Coronary artery (tissue), 2 donors: ENCODE data around the gene SPATA13.

ENCODE experiments used
- DNase-seq: peaks from one replicate; pipeline ENCODE4 v3.0.0-alpha.2; 2017; ENCODE audit warnings: low spot score
- H3K27ac ChIP-seq, 2 donors: fragments of 200-600 bp; sonication (generic); one replicate each; pipeline ENCODE4 v1.5.1; 2016 to 2019
- H3K4me3 ChIP-seq: fragments of 200-600 bp; sonication (generic); 2 replicates; pipeline ENCODE4 v1.5.1; 2016; ENCODE audit warnings: mild to moderate bottlenecking, moderate library complexity
- CTCF ChIP-seq: fragments of 200-600 bp; sonication (generic); IDR thresholded peaks from one replicate; pipeline ENCODE4 v1.5.1; 2019; ENCODE audit warnings: antibody characterized with exemption

Gene SPATA13

GRCh38 chr13:24147570-24147963 lies 13.0 kb upstream of the SPATA13 start:
- H3K4me3 ChIP-seq: no peak overlapping the region
- no peak overlapping the region for H3K27ac ChIP-seq
- no peak for TF ChIP-seq CTCF
- no peak for DNase-seq

DNA sequence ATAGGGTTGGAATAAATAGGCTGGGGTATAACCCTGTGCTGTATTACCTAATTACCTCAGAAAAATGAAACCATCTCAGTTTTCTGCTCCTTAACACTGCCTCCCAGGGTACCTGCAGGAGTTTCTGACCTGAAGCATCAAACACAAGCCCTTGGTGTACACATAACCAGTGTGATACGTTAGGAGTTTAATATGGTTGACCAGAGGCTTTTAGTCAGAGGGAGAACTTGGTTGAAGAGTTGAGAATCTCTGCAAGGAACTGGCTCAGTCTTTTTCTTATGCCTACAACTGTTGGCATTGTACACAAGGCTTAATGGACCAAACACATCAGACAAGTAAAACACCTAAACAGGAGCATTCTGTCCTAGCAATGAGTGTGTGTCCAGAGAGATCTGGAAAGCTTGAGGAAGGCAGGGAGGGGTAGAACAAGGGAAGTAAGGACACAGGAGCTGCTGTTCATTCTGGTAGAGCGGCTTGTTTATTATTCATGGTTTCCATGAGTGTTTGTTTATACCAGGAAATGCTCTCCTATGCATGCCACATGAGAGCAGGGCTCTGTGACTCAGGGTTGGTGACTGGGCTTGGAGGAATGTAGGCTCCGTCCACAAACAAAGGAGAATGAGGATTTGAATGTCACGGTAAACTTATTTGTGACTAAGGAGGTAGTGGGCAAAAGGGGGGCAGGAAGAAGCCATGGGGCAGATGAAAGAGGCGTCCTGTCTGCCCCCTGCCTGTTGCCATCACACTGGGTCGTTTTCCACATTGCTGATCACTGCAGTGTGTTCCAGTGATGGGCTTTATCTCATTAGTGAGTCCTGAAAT lies 11.9 kb upstream of the SPATA13 start:
- no peak for DNase-seq
- Histone ChIP-seq H3K27ac (peak overlapping the region in 1 of 2 donors; percentile 37), H3K4me3 (no peak overlapping the region)
- TF ChIP-seq CTCF: no peak

DNA sequence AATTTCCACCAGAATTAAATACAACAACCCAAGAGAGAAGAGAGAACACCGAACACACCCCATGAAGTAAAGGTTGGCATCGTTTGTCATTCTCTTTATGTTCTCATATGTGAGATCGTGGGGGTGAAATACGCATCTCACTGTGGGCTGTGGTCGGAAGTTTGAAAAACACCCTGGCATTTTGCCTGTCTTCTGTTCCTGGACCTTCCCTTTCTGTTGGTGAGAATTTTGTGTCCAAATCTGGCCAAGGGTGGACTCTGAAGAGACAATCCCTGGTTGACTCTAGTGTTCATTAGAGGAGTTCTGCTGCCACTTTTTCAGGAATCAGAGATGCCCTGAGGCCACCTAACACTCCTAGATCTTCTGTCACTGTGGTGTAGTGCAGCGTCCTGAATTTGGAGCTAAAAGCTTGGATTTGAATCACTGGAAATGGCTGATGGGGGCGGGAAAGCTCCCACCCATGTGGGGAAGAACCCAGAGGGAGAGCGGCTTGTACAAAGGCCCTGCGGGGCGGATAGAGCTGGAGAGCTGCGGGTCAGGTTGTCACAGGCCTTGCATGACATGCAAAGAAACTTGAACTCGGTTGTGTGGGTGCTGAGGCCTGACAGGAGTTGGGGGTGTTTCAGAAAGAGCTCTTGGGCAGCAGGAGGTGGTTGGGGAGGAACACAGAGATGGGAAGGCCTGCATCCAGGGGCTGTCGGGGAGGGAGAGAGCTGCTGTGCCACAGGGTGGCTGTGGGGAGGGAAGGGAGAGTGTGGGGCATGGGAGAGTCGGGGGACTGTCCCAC lies 11.1 kb upstream of the SPATA13 start:
- no peak for TF ChIP-seq CTCF
- Histone ChIP-seq H3K27ac (peak overlapping the region in 1 of 2 donors; percentile 26), H3K4me3 (no peak overlapping the region)
- DNase-seq: no peak

DNA sequence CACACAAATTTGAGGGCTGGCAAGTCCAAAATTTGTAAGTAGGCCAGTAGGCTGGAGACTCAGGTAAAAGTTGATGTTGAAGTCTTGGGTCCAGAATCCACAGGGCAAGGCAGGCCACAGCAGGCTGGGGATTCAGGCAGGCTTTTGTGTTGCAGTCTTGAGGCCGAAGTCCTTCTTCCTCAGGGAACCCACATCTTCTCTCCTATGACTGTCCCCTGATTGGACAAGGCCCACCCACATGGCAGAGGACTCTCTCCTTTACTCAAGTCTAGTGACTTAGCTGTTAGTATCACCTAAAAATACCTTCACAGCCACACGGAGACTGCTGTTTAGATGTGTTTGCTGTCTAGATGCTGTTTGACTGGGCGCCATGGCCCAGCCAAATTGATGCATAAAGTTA lies 9.9 kb upstream of the SPATA13 start:
- no peak for DNase-seq
- Histone ChIP-seq H3K27ac (no peak overlapping the region), H3K4me3 (no peak overlapping the region)
- TF ChIP-seq CTCF: no peak

DNA sequence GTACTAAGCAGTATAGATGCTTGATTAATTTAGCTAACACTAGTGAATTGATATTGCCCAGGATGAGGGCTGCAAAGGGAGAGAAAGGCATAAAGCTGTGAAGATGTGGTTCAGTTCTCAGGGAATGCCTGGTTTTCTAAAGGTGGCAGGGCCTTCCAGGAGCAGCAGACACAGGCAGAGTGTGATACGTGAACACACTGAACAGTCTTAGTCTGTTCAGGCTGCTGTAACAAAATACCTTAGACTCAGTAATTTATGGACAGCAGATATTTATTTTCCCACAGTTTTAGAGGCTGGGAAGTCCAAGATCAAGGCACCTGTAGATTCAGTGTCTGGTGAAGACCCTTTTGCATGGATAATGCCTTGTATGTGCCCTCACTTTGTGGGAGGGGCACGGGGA lies 8.7 kb upstream of the SPATA13 start:
- no peak overlapping the region for H3K27ac ChIP-seq
- H3K4me3 ChIP-seq: no peak overlapping the region
- TF ChIP-seq CTCF: no peak
- DNase-seq: no peak

DNA sequence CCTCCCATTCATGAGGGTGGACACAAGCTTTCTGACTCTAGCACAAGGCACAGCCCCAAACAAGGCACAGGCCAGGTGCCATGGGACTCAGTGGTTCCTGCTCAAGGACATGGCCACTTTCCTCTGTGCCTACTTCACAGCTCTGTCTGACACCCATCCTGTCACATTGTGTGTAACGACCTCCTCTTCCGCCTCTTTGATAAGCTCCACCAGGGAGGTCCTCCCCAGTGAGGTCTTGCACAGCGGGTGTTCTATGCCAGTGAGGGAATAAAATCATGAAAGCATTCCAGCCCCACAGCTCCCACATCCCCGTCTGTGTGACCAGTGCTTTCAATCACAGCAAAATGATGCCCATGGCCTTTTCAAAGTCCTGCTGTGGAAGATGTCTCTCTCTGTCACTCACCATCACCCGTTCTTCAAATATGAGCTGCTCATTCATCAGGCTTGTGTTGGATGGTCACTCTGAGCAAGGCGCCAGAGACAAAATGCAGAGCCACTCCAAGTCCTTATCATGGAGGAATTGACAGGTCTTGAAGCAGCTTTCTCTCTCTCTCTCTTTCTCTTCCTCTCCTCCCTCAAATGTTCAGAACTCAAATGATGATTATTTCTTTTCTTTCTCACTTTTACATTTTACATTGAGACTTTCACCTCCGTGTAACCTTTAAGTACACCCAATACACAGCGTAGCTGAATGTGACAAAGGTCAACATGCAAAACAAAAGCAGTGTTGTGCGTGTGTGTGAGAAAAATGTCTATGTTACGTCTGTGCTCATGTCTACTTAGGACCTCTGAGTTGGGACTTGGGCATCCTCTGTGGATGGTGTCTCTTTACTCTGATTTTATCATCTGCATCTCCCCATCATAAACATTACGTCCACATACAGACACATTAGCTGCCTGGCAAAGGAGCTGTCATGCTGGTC lies 8.0 kb upstream of the SPATA13 start:
- no peak for TF ChIP-seq CTCF
- Histone ChIP-seq H3K27ac (no peak overlapping the region), H3K4me3 (no peak overlapping the region)
- DNase-seq: no peak
